ENCODE measurements around the gene SLF2.

The SLF2 gene, protein sequence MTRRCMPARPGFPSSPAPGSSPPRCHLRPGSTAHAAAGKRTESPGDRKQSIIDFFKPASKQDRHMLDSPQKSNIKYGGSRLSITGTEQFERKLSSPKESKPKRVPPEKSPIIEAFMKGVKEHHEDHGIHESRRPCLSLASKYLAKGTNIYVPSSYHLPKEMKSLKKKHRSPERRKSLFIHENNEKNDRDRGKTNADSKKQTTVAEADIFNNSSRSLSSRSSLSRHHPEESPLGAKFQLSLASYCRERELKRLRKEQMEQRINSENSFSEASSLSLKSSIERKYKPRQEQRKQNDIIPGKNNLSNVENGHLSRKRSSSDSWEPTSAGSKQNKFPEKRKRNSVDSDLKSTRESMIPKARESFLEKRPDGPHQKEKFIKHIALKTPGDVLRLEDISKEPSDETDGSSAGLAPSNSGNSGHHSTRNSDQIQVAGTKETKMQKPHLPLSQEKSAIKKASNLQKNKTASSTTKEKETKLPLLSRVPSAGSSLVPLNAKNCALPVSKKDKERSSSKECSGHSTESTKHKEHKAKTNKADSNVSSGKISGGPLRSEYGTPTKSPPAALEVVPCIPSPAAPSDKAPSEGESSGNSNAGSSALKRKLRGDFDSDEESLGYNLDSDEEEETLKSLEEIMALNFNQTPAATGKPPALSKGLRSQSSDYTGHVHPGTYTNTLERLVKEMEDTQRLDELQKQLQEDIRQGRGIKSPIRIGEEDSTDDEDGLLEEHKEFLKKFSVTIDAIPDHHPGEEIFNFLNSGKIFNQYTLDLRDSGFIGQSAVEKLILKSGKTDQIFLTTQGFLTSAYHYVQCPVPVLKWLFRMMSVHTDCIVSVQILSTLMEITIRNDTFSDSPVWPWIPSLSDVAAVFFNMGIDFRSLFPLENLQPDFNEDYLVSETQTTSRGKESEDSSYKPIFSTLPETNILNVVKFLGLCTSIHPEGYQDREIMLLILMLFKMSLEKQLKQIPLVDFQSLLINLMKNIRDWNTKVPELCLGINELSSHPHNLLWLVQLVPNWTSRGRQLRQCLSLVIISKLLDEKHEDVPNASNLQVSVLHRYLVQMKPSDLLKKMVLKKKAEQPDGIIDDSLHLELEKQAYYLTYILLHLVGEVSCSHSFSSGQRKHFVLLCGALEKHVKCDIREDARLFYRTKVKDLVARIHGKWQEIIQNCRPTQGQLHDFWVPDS

DNA sequence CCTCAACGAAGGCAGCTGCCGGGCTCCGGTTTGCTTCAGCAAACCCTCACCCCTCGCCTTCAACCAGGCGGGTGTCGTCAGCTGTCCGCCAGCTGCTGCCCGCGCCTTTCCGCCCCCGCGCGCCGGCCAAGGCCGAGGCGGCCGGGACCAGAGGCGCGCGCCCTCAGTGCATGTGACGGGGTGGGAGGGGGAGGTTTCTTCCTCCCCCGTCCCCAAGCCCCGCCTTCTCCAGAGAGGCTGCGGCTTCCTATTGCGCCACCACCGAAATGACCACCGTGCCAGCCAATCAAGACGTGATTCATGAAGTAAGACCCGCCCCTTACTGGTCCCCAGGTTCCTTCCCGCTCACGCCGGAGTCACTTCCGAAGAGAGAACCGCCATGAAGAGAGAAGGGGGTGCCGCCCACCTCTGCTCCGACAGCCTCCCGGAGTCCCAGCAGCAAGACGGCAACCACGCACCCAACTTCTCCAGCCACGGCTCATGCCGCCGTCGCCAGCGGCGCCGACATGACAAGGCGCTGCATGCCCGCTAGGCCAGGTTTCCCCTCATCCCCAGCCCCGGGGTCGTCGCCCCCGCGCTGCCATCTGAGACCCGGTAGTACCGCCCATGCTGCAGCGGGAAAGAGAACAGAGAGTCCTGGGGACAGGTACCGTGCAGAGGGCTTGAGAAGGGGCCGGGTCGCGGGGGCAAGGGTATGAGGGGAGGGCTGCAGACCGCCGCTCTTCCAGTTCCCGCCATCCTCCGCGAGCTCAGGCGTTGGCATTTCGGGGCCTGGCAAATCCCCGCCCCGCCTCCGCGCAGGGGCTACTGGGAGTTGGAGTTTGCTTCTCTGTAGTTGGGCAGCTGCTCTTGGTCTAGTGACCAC, at the start of gene SLF2:
Gene SLF2 (plus strand): TSS at position 359 of the 865 bp plus-strand sequence. CDS start 148 bp downstream, at position 507.
- DNase-seq: peak; percentile 77 to 90

DNA sequence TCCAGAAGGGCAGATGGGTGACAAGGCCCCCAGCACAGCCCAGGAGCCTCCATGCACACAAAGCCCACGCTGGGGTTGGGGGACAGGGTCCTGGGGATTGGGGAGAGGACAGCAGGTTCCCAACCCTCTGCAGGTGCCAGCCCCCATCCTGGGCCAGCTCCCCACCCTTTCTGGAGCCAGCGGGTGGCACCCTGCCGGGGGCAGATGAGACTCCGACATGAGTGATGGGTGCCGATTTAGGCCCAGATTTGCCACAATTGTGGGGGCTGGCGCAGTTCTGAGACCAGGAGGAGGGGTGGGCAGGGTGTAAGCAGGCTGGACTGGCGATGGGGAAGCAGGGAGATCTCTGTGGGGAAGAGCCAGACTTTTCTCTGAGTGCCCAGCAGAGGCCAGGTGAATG, 49.3 kb upstream of the SLF2 start:
- DNase-seq: no peak

DNA sequence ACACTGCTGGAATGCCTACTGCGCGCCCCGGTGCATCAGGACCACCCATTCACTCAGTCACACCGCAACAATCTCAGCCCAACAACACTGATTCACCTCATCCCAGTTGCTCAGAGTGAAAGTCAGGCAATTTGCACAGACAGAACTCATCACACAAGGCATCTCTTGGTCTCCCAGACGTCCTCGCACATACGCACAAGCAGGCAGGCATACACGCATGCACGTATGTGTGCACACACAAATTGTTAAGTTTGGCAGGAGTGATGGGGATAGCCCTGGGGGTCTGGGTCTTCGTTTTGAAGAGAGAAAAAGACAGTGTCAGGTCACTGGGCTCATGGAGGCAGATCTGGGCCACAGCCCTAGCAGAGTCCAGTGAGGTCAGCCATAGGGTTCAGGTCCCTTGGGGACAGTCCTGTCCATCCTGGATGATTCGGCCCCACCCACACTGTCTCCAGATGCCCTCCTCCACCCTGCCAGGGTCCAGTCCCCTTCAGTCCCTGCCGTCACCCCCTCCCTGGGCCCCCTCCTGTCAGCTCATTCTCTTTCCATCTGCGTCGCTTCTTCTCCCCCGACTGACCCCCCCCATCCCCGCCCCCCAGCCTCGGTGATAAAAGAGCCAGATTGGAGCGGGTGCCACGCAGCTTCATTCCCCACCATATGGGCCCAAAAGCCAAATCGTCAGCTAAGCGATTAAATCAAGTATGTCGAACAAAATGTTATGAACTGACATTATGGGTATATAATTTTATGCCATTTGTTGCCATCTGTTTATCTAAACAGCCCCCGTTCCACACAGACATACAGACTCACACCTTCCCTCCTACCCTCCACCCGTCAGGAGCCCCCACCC, 48.5 kb upstream of the SLF2 start:
- DNase-seq: peak; percentile 70 to 75

DNA sequence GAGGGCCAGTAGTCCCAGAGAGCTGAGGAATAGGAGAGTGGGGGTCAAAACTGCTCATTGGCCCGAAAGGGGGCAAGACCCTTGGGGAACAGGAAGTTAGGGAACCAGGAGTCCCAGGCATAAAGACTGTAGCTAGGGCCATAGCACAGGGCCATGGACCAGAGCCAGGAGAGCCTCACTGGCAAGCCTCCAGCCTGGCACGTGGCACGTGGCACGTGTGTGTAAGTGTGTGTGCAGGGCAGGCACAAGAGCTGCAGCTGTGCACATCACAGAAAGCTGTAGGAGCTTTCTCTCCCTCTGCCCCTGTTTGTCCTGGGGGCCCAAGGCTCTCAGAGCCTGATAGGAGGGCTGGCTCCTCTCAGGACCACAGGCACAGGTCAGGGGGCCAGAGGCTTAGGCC, 47.8 kb upstream of the SLF2 start:
- DNase-seq: peak; percentile 18 to 48

DNA sequence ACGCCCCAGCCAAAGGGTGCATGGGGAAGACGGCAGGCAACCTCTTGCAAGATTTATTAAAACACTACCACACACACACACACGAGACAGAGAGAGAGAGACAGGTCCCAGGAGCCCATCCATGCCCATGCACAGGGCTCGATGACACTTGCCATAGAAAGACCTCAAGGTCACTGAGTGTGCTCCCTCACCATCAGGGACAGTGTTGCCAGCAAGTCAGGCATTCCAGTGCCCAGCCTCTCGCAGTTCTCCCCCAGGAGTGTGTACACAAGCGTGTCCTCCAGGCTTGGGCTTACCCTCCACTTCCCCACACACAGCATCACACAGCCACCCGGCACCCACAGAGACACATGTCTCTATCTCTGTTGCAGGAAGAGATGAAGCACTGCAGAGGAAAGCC, 46.8 kb upstream of the SLF2 start:
- DNase-seq: no peak

DNA sequence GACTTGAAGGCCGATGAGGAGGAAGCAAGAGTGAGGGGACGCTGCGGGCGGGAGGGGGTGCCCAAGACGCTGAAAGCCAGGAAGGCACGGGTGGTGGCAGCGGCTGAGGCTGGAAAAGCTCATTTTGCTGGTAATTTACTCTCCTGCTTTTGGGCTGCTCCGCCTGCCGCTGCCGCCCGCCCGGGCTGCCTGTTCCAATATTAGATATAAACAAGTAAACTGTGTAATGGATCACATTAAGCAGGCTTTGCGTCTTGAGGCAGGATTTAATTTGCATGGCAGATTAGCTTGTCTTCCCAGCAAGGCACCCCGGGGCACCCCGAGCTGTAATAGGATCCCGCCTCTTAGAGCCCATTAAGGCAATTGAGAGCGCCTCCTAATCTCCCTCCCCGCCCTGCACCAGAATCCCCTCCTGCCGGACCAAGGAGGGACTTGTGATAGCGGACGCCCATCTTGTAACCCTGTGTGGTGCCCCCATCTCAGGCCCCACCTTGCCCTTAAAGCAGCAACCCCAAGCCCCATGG, 46.1 kb upstream of the SLF2 start:
- DNase-seq: peak; percentile 77 to 82

DNA sequence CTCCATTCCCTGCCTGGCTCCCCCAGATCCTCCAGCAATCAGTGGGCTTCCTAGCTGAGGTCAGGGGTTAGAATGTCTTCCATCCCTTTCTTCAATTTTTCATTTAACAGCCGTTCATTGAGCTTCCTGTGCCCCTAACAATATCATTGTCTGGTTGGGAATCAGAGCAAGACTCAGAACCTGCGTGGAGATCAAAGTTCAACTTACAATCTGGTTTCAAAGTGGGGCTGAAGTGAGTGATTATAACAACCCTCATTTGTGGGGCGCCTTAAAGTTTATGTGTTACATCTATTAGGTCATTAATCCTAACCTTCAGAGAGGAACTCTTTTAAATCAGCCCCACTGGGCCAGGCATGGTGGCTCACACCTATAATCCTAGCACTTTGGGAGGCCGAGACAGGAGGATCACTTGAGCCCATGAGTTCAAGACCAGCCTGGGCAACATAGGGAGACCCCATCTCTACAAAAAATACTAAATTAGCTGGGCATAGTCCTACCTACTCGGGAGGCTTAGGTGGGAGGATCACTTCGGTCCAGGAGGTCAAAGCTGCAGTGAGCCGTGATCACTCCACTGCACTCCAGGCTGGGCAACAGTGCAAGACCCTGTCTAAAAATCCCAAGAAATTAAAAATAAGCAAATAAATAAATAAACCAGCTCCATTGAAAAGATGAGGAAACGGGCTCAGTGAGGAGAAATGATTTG, 45.4 kb upstream of the SLF2 start:
- no peak for DNase-seq

DNA sequence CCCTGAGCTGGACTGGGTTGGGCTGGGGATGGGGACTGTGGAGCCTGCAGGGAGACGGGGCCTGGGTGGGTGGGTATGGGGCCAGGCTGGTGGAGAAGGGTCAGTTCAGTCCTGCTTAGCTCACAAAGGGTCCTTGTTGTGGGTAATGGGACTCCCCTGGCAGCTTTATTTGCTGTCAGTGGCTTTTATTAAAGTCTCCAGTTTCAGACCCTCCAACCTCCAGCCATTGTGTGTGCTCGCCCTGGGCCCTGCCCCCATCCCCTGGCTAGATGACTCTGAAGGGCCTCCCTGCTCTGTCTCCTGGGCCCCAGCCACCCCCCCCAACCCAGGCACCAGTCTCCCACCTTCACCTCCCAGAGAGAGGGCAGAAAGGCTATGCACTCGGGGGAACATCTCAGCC, 44.4 kb upstream of the SLF2 start:
- DNase-seq: no peak

DNA sequence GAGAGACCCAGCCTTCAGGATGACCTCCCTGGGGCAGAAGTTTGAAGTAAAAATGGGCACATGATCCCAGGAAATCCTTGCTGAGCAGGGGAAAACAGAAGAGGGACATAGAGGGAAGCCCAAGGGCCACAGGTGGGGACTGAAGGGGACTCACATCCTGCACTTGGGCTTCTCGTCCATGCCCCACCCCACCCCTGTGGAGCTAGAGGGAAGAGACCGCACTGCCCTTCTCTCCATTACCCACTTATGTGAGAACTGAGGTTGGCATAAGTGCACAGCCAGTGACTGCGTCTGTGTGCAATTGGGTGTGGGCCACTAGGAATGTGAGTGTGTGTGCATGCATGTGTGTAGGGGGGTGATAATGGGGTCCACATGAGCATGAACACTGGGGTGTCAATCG, 43.4 kb upstream of the SLF2 start:
- DNase-seq: no peak

DNA sequence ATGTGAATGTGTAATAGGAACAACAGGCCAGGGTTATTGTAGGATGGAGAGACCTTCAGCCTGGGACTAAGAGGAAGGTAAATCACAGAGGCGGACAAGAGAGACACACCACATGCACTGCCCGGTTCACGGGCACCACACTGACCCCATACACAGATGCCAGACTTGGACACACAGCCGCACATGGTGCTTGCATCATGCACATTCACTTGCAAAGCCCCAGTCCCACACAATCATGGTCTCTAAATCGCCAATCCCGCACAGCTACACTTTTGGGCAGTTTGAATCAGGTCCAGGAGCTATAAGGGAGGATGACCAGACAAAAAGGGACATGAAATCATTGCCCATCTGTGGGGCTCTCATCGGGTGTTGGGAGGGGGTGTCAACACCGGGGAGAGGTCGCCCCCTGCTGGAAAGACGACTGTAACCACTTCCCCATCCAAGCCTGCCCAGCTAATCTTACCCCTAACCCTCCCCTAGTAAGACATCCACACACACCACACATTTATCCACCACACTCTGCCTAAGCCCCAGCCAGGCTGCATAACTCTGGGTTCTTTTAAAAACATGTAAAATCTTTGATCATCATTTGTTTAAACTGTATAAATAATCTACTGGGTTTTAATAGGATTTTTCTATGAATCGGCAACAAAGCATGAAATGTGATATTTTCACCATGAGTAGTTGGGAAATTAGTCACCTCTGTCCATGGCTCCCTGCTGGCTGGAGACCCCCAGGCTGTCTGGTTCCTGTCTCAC, 40.5 kb upstream of the SLF2 start:
- peak; percentile 26 to 44 for DNase-seq

DNA sequence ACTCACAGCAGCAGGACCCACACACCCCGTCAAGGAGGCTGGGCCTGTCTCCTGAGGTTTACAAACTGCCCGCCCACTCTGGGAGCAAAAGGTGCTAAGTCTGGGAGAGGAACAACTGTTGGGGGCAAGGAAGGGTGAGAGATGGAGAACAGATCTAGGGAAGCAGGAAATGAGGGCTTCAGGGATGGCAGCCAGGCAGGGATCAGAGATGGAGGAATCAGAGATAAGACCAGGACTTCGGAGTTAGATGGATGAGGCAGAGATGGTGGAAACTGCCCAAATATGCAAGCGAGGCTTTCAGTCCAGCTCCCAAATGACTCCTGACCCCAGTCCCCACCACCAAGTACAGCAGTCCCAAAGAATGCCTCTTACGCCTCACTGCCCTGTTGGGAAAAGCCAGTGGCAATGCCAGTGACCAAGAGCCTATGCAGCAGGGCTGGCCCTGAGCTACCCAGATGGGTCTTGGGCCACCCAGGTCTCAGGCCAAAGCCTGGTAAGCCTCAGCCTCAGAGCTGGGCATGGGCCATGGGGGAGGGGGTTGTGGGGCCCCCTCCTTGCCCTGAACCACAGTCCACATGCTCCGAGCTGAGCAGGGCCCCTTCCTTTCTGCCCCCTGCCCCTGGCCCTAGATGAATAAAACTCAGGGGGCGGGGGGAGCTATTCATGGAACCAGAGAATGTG, 39.5 kb upstream of the SLF2 start:
- DNase-seq: no peak

DNA sequence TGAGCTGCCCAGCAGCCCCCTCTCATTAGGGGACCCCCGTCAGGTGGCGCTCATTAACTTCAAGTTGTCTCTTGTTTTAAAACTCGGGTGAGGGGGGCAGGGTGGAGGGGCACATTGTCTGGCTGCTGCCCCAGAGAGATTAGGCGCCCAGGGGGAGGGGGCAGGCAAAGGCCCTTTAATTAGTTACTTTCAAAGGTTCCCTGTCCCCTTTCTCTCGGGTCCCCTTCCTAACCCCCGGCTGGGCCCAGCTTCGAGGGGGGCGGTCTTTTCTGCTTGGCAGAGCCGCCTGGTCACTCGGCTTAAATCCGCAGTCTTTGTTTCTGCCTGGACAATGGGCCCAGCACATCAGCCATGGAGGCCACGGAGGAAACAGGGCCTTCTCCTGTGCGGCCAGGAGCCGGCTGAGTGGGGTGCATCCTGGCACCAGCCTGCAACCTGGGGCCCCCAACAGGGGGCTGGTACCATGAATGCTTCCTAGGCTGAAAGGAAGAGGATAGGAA, 38.9 kb upstream of the SLF2 start:
- DNase-seq: no peak

DNA sequence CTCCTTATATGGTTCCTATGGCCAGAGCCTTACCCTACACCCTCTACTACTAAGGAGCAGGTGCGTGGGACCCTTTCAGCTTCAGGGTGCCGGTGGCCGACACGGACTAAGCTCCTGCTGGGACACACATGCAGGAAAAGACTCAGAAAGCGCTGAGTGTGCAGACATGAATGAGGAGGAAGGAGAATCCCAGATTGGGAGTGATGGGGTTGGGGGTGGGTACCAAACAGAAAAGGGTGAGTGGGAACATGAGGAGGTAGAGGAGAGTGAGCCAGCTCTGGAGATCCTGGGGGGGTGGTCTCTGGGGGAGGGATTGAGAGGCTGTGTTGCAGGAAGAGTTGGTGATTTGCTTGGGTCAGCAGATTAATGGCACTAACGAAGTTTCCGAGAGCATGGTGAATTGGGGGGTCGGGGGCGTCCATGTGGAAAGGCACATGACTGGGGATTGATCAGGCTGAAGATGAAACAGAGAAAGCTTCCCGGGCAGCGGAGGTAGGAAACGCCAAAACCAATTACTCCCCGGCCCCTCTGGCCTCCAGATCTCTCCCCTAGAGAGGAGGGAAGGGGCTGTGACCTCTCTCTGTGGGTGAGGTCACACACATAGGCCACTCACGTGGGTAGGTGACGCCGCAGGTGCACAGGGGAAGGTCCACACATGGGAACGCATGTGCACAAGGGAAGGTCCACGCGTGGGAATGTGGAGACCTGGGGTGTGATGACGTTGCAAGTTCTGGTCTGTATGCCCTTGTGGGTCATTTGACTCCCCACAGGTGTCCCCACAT, 37.9 kb upstream of the SLF2 start:
- no peak for DNase-seq

DNA sequence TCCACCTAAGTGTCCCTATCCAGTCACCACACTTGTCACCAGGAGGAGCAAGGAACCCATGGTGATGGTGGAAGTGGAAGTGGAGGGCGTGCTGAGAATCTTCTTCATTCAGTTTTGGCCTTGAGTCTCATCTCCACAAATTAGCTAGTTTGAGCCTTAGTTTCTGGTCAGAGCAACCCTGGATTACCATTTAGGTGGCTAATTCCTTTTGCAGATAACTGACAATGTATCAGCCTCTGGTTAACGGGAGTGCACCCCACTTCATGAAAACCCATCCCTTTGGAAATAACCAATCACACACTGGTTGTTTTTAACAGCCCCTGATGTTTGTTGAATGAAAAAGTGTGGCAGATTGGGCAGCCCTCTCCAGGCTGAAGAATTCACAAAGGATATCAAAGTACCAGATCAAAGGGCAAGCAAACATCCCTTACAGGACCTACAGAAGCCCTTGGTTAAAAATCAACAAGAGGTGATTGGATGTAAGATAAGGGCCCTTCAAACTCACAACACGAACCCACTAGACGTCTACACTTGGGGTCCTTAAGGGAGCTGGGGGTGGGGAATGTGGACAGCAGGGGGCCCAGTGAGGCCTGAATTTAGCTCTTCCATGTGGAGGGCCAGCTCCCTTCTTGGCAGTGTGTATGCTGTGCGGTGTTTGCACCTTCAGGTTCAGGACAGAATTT, 37.1 kb upstream of the SLF2 start:
- no peak for DNase-seq

DNA sequence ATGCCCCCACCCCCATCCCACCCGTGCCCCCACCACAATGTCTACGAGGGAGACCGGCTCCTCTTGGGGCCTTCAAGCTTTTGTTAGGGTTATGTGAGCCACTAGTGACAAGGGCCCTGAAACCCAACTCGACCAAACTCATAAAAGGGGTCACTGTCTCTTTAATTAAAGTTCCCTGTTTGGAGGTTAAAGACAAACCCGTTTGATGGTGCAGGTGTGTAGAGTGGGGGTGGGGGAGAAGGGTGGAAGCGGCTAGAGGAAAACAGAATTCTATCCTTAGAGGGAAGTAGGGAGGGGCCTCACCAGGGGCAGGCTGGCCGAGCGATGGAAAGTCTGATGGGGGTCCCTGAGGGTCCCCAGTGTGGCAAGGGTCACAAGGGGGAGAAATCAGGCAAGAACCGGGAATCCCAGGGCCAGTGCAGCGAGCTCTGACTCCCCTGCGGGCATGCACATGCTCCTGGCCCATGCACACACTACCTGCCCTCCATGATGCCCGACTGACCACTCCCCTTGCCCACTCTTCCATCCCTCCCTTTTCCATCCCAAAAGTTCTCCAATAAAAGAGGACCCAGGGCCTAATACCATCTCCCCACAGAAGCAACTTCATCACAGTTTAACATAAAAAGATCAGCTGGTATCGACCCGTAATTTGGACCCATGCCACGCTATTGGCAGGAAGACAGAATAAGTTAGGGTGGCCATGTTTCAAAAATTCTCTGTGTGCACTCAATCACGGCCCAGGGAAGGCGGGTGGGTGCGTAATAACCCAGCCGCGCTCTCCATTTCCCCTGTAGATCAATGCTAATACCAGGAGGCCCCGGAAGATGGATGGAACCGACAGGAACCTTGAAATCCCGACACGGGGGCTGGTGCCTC, 35.9 kb upstream of the SLF2 start:
- no peak for DNase-seq

DNA sequence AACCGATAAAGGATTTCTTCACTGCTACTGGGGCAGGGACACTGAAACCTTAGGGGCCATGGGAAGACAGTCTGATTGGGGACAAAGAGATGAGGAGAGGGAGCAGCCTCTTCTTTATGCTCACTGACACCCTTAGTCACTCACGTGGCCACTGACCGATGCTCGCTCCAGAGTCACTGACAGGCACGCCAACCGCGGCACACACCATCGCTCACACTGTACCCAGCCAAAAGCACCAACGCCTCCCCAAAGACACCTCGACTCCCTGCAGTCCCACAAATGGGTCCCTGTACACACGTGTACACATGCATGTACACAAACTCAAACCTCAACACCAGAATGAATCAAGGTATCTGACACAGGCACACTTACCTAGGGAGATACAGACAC, 35.3 kb upstream of the SLF2 start:
- DNase-seq: no peak
